HCT116 (cell line): Measurements from ENCODE around the gene PTGR1. TPM values are rescaled to one million over a fixed set of nuclear protein-coding genes. Genes with fewer than 3 reads are reported as not detected.
A peak's percentile ranks its signal among the peaks of the same experiment; 100 is the strongest.

Experiments
- ATAC-seq: fragments of 200-7000 bp; cut with Tn5 transposase; 2 replicates; pipeline ENCODE4 v1.9.1; 2020; ENCODE audit warnings: mild to moderate bottlenecking, moderate library complexity
- BruUV-seq: library from RNA; stranded (reverse); fragments of 400-500 nt; replicated peaks from 2 replicates; lab custom pipeline; 2021; lab: Mats Ljungman, UMichigan
- CTCF ChIA-PET: fragments of 300-600 bp; sonication (Branson Sonifier 250); formaldehyde crosslinking; loops from one replicate; lab custom pipeline; 2021; ENCODE audit warnings: antibody characterized with exemption; lab: Charles Lee
- POLR2A ChIA-PET: fragments of 300-600, 350-600 bp; sonication (Branson Sonifier 250); formaldehyde crosslinking; loops from one replicate; lab custom pipeline; 2021; ENCODE audit warnings: antibody characterized with exemption; lab: Charles Lee
- RAD21 ChIA-PET, 2 experiments: fragments of 300-600 bp; sonication (Branson Sonifier 250); formaldehyde crosslinking; loops; one replicate each; lab custom pipeline; 2023; ENCODE audit warnings: low total read pairs in 2 of 2; ENCODE audit not compliant: uncharacterized antibody in 2 of 2, unreplicated experiment in 2 of 2, low non-redundant PET in 1 of 2; lab: Charles Lee
- DNase-seq: peaks from one replicate; pipeline ENCODE4 v3.0.0-alpha.2; 2010; ENCODE audit warnings: low read depth, low spot score
- H2AFZ ChIP-seq: fragments of 200-600 bp; shearing (Covaris generic), sonication (generic); 2 replicates; pipeline ENCODE4 v1.6.1; 2017; ENCODE audit warnings: low read depth, mixed run types, mixed read lengths, antibody characterized with exemption, low read length; ENCODE audit not compliant: poor library complexity, severe bottlenecking
- H3K27ac ChIP-seq: 2 replicates; pipeline ENCODE4 v1.5.1; 2012; ENCODE audit warnings: low read depth, low read length
- H3K27me3 ChIP-seq: fragments of 200-600 bp; sonication (generic); 2 replicates; pipeline ENCODE4 v1.6.1; 2016; ENCODE audit warnings: mixed run types, low read length, mixed read lengths; ENCODE audit not compliant: insufficient read depth
- H3K36me3 ChIP-seq, 2 experiments: fragments of 200-500 bp in 1 of 2; fragments of 200-600 bp in 1 of 2; sonication (Bioruptor generic) in 1 of 2; sonication (generic) in 1 of 2; 2 replicates each; pipeline versions ENCODE4 v1.5.1 to v1.6.1; 2014 to 2016; ENCODE audit warnings: low read length in 2 of 2, inconsistent platforms in 1 of 2, mixed read lengths in 1 of 2, mixed run types in 1 of 2; ENCODE audit not compliant: insufficient read depth in 2 of 2, control insufficient read depth in 1 of 2
- H3K4me1 ChIP-seq, 2 experiments: fragments of 200-600 bp in 1 of 2; sonication (generic) in 1 of 2; 2 replicates each; pipeline versions ENCODE4 v1.5.1 to v1.6.1; 2012 to 2017; ENCODE audit warnings: low read length in 2 of 2, inconsistent platforms in 1 of 2, mild to moderate bottlenecking in 1 of 2, mixed read lengths in 1 of 2, mixed run types in 1 of 2, moderate library complexity in 1 of 2; ENCODE audit not compliant: insufficient read depth in 2 of 2, control insufficient read depth in 1 of 2
- H3K4me2 ChIP-seq: fragments of 200-600 bp; sonication (generic); 2 replicates; pipeline ENCODE4 v1.6.1; 2017; ENCODE audit warnings: mixed run types, low read length, mixed read lengths
- H3K4me3 ChIP-seq, 2 experiments: fragments of 200-600 bp in 1 of 2; sonication (generic) in 1 of 2; replicated peaks in 1 of 2; 2 replicates each; pipeline ENCODE4 v1.5.1; 2011 to 2016; ENCODE audit warnings: low read length in 2 of 2, control low read depth in 1 of 2, low read depth in 1 of 2, mild to moderate bottlenecking in 1 of 2, mixed read lengths in 1 of 2, mixed run types in 1 of 2
- H3K79me2 ChIP-seq: fragments of 200-600 bp; sonication (generic); 2 replicates; pipeline ENCODE4 v1.6.1; 2017; ENCODE audit warnings: mild to moderate bottlenecking, mixed run types, low read length, moderate library complexity, mixed read lengths; ENCODE audit not compliant: insufficient read depth
- H3K9ac ChIP-seq: fragments of 200-600 bp; sonication (generic); 2 replicates; pipeline ENCODE4 v1.6.1; 2016; ENCODE audit warnings: low read length, mixed read lengths
- H3K9me2 ChIP-seq: fragments of 200-600 bp; sonication (generic), shearing (Covaris generic); 2 replicates; pipeline ENCODE4 v1.6.1; 2017; ENCODE audit warnings: mixed run types, mild to moderate bottlenecking, moderate library complexity; ENCODE audit not compliant: insufficient read depth
- H3K9me3 ChIP-seq, 2 experiments: fragments of 200-500 bp in 1 of 2; fragments of 200-600 bp in 1 of 2; sonication (Bioruptor generic) in 1 of 2; sonication (generic) in 1 of 2; 2 replicates each; pipeline ENCODE4 v1.6.1; 2014 to 2017; ENCODE audit warnings: low read length in 2 of 2, mixed read lengths in 2 of 2, inconsistent platforms in 1 of 2, low read depth in 1 of 2, mild to moderate bottlenecking in 1 of 2, mixed run types in 1 of 2, moderate library complexity in 1 of 2; ENCODE audit not compliant: control insufficient read depth in 1 of 2, insufficient read depth in 1 of 2
- H4K20me1 ChIP-seq: fragments of 200-600 bp; sonication (generic), shearing (Covaris generic); 2 replicates; pipeline ENCODE4 v1.6.1; 2017; ENCODE audit warnings: mixed run types, mild to moderate bottlenecking, moderate library complexity; ENCODE audit not compliant: insufficient read depth
- SIN3A ChIP-seq: IDR thresholded peaks from 2 replicates; pipeline ENCODE4 v1.6.1; 2012; ENCODE audit warnings: low read depth
- SP1 ChIP-seq: IDR thresholded peaks from 2 replicates; pipeline ENCODE4 v1.6.1; 2012; ENCODE audit warnings: low read depth
- ZFX ChIP-seq: fragments of 450-650 bp; IDR thresholded peaks from 2 replicates; pipeline ENCODE4 v1.6.1; 2017
- intact Hi-C: fragments of 100-400 bp; cut with micrococcal nuclease; formaldehyde crosslinking; loops from 2 replicates; pipeline ENCODE4 v1.10.0; 2022
- total RNA-seq: library from RNA; stranded (reverse); gene quantifications from one replicate; pipeline ENCODE4 v1.2.1, GENCODE V29; 2021; ENCODE audit not compliant: unreplicated experiment
- TF ChIP-seq, protein P1 (sequence below): IDR thresholded peaks from 2 replicates; pipeline ENCODE4 v1.6.1; 2012; ENCODE audit warnings: low read depth

Gene PTGR1
- total RNA-seq, 1 experiment from 2014 or later = 53.9 TPM

DNA sequence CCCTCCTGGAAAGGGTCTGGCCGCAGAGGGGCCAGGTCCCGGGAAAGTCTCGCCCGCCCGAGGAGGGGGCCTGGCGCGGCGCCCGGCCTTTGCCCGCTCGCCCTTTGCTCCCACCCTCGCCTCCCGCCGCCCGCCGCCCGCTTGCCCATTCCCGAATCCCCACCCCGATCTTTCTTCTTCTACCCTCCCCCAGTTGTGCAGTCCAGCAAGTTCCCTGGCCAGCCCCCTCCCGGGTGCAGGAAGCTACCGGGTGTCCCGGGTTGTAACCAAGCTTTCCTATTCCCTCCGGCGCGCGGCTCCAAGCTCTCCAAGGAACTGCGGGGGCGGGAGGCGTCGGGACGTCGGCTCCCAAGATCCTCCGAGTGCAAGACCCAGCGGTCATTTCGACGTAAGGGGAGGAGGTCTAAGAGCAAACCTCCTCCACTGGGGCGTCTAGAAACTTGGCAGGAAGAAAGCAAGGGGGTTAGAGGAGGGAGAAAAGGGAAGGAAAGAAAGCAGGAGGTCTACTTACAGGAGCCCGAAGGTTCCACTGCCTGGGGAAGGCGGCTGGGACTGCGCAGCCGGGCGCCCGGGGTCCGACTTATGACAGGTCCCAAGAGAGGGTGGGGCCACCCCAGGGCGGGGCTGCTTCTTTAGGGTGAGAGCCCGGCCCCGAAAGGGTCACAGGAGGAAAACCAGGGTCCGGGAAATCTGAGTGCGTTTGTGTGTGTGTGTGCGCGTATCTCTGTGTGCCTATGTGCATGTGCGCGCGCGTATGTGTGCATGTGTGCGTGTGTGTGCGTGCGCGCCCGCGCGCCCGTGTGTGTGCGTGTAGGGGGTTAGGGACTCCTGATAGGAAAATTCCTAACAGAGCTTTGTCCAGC is at the start of gene PTGR1 (continued):
- TF ChIP-seq ZFX (peak; percentile 40; the same call in 1 of the 2 replicates), SIN3A (peak; percentile 36; the same call in 1 of the 2 replicates)
- TF ChIP-seq, protein P1, sequence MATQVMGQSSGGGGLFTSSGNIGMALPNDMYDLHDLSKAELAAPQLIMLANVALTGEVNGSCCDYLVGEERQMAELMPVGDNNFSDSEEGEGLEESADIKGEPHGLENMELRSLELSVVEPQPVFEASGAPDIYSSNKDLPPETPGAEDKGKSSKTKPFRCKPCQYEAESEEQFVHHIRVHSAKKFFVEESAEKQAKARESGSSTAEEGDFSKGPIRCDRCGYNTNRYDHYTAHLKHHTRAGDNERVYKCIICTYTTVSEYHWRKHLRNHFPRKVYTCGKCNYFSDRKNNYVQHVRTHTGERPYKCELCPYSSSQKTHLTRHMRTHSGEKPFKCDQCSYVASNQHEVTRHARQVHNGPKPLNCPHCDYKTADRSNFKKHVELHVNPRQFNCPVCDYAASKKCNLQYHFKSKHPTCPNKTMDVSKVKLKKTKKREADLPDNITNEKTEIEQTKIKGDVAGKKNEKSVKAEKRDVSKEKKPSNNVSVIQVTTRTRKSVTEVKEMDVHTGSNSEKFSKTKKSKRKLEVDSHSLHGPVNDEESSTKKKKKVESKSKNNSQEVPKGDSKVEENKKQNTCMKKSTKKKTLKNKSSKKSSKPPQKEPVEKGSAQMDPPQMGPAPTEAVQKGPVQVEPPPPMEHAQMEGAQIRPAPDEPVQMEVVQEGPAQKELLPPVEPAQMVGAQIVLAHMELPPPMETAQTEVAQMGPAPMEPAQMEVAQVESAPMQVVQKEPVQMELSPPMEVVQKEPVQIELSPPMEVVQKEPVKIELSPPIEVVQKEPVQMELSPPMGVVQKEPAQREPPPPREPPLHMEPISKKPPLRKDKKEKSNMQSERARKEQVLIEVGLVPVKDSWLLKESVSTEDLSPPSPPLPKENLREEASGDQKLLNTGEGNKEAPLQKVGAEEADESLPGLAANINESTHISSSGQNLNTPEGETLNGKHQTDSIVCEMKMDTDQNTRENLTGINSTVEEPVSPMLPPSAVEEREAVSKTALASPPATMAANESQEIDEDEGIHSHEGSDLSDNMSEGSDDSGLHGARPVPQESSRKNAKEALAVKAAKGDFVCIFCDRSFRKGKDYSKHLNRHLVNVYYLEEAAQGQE = no peak

DNA sequence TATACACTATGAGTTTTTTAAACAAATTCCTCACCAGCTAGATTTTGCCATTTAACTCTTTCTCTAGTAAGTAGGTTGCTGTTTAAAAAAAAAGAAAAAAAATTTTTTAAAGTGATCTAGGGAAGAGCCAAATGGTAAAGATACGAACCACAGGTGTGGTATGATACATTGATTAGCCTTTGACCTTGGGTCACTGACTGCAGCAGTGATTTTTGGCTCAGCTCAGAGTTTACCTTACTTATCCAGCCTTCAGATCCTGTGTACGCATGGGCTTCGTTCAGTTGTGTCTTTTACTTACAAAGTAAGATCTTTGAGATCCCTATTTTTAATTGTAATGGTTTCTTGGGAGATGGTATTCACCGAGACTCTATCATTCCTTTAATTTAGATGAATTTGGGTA is 49.6 kb upstream of the PTGR1 start:
- Histone ChIP-seq H3K79me2 (peaks cover 28% of the 10 kb centered on the region), H3K27me3 (no peaks in the 10 kb centered on the region), H3K27ac (no peak overlapping the region), H2AFZ (no peak overlapping the region), H3K4me1 (no peaks in the 10 kb centered on the region), H3K36me3 (peaks cover 9 to 11% of the 10 kb centered on the region in 2 experiments), H3K9ac (no peak overlapping the region), H3K4me3 (no peak overlapping the region), H3K9me3 (no peaks in the 10 kb centered on the region), H3K4me2 (no peak overlapping the region), H3K9me2 (no peaks in the 10 kb centered on the region), H4K20me1 (no peaks in the 10 kb centered on the region)
- DNase-seq (no peak), ATAC-seq (no peak)
- CTCF ChIA-PET = no interaction called here
- BruUV-seq = no TSS peak
- POLR2A ChIA-PET = interaction anchor here (1.0 kb wide), 1 partner anchor 18 kb away, joined by 4 read pairs; the partner anchor contains the start of gene DNAJC25
- intact Hi-C loops = no loop called here
- RAD21 ChIA-PET = no interaction called here
- no peak for TF ChIP-seq SP1
- TF ChIP-seq, all 23 proteins: peak for 0
